Stomach (tissue), 4 donors: ENCODE data around the gene RAPGEF3.

Source experiments
- CTCF ChIP-seq, 7 experiments: fragments of 450-650 bp in 4 of 7; fragments of 200-600 bp in 3 of 7; sonication (generic) in 3 of 7; IDR thresholded peaks; one replicate each; pipeline ENCODE4 v1.5.1; 2016 to 2019; ENCODE audit warnings: antibody characterized with exemption in 7 of 7, control low read depth in 2 of 7, mild to moderate bottlenecking in 1 of 7
- POLR2A ChIP-seq, 4 donors: fragments of 450-650 bp; IDR thresholded peaks; one replicate each; pipeline ENCODE4 v1.6.1; 2016; ENCODE audit warnings: antibody characterized with exemption in 4 of 4, control low read depth in 2 of 4, mild to moderate bottlenecking in 1 of 4, moderate library complexity in 1 of 4

- TF ChIP-seq CTCF (IDR thresholded peaks at IDR 0.05) (no peak), POLR2A (IDR thresholded peaks at IDR 0.05) (no peak)
Observed at GRCh38 chr12:47712171-47712570, 46.5 kb downstream of the RAPGEF3 start.
